NCI-H2196 treated with DMSO at 0.1 percent for 48 hours (cell line): Measurements from ENCODE around the gene AOC1.

Experiments used
- DNase-seq: peaks from one replicate; lab custom pipeline; 2025; ENCODE audit not compliant: unreplicated experiment; lab: John Stamatoyannopoulos, UW

AOC1 gene

DNA sequence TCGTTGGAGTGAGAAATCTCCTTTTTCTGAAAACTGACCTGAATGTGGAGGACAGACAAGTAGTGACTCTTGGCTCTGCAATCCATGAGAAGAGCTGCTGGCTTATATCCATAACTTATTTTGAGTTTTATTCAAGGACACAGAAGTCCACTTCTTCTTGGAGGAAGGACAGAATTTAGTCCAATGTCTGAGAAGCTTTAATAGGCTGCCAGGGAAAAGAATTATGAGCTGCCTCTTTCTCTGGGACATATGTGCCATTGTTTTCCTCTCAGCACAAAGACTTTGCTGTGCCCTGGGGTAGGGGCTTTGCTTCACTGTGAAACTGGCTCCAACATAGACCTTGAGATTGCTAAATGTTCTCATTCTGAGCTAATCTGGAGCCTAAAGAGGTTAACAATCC, 20.5 kb upstream of the AOC1 start:
- no peak for DNase-seq

GRCh38 chr7:150835019-150835418, 17.3 kb upstream of the AOC1 start:
- no peak for DNase-seq

DNA sequence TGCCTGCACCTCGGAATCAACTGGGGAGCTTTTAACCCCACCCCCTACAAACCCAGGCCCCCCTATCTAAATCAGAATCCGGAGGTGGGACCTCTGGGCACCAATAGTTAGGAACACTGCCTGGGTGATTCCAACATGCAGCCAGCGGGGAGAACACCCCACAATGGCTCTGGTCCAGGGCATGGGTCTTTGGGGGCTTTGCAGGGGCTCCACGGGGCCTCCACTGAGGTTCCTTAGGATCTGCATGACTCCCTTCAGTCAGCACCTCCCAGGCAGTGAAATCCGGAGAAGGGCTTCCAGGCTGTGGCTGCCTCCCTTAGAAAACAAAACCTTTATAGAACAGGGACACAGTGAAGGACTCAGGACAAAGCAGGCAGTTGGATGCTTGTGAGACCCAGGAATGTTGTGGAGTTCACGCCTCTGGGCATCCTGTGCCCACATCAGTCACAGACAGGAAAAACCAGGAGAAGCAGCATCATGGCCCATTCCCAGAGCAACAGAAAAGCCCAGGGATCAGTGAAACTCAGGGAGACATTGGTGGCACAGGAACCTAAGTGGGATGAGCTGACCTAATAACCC, 16.5 kb upstream of the AOC1 start:
- DNase-seq: no peak

DNA sequence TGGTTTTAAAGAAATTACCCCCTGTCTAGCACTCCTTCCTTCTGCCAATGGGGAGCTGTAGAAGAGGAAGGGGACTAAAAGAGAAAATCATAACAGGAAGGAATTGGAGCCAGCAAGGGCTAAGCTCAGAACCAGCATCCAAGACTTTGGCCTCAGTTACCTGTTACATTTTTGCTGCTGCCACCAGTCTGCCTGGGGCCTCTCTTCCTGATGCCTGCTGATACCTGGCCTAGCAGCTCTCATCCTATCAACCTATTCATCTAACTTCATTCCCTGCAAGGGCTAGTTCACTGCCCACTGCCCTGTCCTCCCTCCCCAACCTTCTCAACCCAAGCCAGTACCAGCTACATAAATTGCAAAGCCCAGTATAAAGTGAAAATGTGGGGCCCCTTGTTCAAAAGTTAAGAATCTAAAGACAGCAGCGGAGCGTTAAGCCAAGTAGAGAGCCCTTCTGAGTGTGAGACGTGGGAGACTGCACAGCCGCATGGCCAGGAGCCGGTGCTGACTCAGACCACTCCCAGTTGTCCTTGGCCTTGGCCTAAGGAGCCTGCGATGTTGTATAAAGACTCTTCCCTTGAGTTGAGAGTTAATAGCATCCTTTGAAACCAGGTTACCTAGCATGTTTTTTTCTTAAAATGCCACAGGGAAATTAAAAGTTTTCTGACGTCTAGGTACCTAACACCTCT, 13.2 kb upstream of the AOC1 start:
- DNase-seq: no peak

- no peak for DNase-seq
Measured at GRCh38 chr7:150842018-150842417, 10.3 kb upstream of the AOC1 start.

GRCh38 chr7:150842716-150843115, 9.6 kb upstream of the AOC1 start:
- no peak for DNase-seq

DNA sequence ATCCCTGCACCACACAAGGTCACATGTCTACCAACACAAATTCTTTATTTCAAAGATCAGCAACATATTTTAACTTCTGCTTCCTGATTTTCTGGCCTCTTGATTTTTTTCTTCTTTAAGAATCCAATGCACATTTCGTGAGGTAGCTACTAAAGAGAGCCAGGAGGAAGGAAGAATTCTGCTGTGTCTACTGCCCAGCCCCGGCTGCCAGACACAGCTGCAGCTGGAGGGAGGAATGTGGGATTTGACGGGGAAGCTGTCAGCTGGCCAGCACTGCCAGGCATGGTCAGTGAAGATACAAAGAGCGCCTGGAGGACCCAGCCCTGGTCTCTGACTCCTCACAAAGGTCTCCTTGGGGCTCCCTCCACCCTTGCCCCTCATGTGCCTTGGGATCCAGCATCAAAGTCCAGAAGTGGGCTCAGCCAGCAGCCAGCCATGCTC, 6.9 kb upstream of the AOC1 start:
- no peak for DNase-seq

- DNase-seq: no peak
Measured at GRCh38 chr7:150846291-150847115, 5.8 kb upstream of the AOC1 start.

DNA sequence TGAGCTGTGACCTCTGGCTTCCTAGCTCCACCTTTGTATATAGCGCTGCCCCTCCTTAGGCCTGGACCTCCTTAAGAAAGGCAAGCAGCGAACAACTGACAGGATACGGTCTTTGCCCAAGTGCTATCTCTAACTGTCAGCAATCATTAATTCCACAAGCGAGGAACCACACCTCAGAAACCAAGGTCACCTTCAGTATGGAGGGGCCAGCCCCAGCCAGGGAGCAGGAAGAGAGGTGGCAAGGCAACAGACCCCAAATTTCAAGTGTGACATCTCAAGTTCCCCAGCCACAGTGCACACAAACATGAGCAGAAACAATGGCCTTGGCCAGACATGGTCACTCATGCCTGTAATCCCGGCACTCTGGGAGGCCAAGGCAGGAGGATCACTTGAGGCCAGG, 4.8 kb upstream of the AOC1 start:
- DNase-seq: no peak

- DNase-seq: no peak
Measured at GRCh38 chr7:150848111-150848510, 4.2 kb upstream of the AOC1 start.

- no peak for DNase-seq
Measured at GRCh38 chr7:150848561-150849115, 3.7 kb upstream of the AOC1 start.

DNA sequence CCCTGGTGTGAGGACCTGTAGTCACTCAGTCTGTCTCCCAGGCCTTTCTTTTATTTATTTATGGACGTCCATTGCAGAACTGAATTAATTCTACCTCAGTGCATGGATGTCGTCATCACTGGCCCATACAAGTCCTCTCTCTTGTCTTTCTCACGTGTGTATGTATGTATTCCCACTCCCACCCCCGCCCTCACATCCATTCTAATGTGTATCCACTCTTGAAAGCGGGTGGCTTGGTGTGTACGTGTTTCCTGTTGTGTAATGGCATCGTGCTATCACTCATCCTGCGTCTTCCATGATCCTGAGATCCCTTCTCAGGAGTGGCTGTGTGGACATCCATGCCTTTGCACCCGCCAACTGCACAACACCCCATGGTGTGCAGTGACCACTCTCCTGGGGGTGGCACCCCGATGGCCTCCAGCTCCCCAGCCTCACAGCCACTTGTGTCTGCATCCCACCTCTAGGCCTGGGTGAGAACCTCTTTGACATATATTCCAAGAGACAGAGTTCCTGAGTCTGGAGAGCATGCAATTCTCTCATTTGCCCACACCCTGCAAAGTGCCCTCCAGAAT, 3.0 kb upstream of the AOC1 start:
- no peak for DNase-seq

DNA sequence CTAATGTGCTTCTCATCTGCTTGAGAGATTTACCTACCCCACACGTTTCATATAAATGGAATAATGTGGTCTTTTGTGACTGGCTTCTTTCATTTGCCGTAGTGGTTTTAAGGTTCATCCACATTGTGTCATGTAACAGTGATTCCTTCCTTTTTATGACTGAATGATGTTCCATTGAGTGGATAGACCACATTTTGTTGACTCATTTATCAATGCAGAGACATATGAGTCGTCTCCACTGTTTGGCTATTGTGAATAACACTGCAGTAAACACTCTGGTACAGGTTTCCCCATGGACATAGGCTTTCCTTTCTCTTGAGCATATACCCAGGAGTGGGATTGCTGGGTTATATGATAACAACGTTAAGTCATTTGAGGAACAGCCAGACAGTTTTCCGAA, 2.0 kb upstream of the AOC1 start:
- DNase-seq: no peak

GRCh38 chr7:150851492-150852370, 586 bp upstream of the AOC1 start:
- no peak for DNase-seq

DNA sequence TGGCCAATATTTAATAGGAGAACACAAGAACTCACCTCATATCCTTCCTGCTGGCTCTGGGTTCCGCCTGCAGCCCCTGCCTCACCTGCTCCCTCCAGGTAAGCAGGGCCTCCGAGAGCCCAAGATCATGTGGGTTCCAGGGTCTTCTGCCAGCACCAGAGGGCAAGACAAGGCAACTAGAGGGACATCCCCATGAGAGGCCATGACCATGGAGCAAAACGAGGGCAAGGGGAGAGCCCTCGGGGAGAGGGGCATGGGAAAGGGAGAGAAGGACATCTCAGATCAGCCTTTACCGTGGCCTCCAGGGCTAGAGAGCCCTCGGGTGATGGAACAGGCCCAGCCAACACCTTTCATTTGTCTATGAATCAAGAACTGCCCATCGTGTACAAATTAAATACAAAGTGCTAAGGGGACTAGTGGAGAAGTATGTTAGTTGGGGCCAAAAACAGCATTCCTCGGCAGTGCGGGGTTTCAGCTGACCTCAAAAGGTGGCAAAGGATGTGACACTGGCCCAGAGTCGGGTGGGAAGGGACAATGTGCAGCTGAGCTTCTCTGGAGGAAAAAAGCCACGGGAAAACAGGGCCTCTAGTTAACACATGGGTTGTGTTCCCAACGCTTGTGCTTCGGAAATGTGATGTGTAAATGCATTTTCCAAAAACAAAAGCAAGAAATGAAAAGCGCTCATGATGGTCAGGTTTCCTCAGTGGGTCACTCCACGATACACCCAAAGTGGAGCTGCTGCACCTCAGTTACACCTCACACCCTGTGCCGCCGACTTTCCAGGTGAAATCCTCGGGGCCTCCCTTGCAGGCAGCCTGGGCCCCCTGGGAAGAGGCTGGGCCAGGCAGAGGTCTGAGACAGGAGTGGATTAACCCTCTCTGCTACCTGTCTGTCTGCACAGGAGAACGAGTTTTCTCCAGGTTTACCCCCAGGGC, 2.0 kb downstream of the AOC1 start:
- DNase-seq: no peak

DNA sequence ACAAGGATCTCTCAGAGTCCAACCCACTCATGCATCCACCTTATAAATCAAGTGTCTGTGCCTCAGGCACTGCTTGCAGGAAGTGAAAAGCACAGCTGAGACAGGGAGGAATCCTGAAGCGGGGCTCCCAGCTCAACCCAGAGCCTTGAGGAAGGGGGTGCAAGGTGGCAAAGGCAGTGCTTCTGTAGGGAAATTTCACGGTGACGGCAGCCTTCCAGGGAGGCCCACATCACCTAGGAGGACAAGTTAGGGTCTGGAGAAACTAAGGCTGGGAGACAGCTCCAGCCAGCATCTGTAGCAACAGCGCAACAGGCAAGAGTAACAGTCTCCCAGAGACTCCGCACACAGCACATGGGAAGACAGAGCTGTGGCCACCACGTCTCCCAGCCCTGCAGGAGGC, 2.7 kb downstream of the AOC1 start:
- no peak for DNase-seq

- DNase-seq: no peak
Measured at GRCh38 chr7:150855476-150856302, 3.4 kb downstream of the AOC1 start.
